Measurements from ENCODE around the gene FOXP1.

Gene FOXP1

GRCh38 chr3:71581457-71582035 lies 2.0 kb downstream of the FOXP1 start:
- H3K27me3 ChIP-seq (ENCODE audit: insufficient read depth, poor library complexity, severe bottlenecking): no peaks in the 10 kb centered on the region
- H3K36me3 ChIP-seq (ENCODE audit: low read depth): peaks cover 12% of the 10 kb centered on the region; the same call in 1 of the 2 replicates
- no peaks in the 10 kb centered on the region for H3K9me3 ChIP-seq (ENCODE audit: severe bottlenecking)
- no peak for TF ChIP-seq CTCF (IDR thresholded peaks at IDR 0.05; ENCODE audit: poor library complexity, severe bottlenecking)
- H3K4me3 ChIP-seq (ENCODE audit: severe bottlenecking): peak overlapping the region; percentile 76
- peaks cover 38% of the 10 kb centered on the region for H3K4me1 ChIP-seq (ENCODE audit: insufficient read depth, poor library complexity, severe bottlenecking)
- DNase-seq (ENCODE audit: low spot score) (no peak), ATAC-seq (ENCODE audit: low read depth) (peak; percentile 5; the same call in 1 of the 3 replicates)
- H3K27ac ChIP-seq (ENCODE audit: poor library complexity, severe bottlenecking): peak overlapping the region; percentile 96

- H3K9me3 ChIP-seq (ENCODE audit: severe bottlenecking): no peaks in the 10 kb centered on the region
- H3K36me3 ChIP-seq (ENCODE audit: low read depth): peaks cover 17% of the 10 kb centered on the region
- DNase-seq (ENCODE audit: low spot score): no peak
- no peak for TF ChIP-seq CTCF (IDR thresholded peaks at IDR 0.05; ENCODE audit: poor library complexity, severe bottlenecking)
- no peaks in the 10 kb centered on the region for H3K27me3 ChIP-seq (ENCODE audit: insufficient read depth, poor library complexity, severe bottlenecking)
- peaks cover 33% of the 10 kb centered on the region for H3K4me1 ChIP-seq (ENCODE audit: insufficient read depth, poor library complexity, severe bottlenecking)
- no peak for ATAC-seq (ENCODE audit: low read depth)
- peak overlapping the region; percentile 96 for H3K27ac ChIP-seq (ENCODE audit: poor library complexity, severe bottlenecking)
- H3K4me3 ChIP-seq (ENCODE audit: severe bottlenecking): peak overlapping the region; percentile 76
These were observed 2.7 kb downstream of the FOXP1 start for GRCh38 chr3:71580636-71581456.

GRCh38 chr3:71579935-71580406 lies 3.6 kb downstream of the FOXP1 start:
- peaks cover 26% of the 10 kb centered on the region for H3K36me3 ChIP-seq (ENCODE audit: low read depth)
- ATAC-seq (ENCODE audit: low read depth) (no peak), DNase-seq (ENCODE audit: low spot score) (no peak)
- peaks cover 27% of the 10 kb centered on the region for H3K4me1 ChIP-seq (ENCODE audit: insufficient read depth, poor library complexity, severe bottlenecking)
- no peaks in the 10 kb centered on the region for H3K9me3 ChIP-seq (ENCODE audit: severe bottlenecking)
- peak overlapping the region; percentile 76 for H3K4me3 ChIP-seq (ENCODE audit: severe bottlenecking)
- H3K27ac ChIP-seq (ENCODE audit: poor library complexity, severe bottlenecking): peak overlapping the region; percentile 96
- no peaks in the 10 kb centered on the region for H3K27me3 ChIP-seq (ENCODE audit: insufficient read depth, poor library complexity, severe bottlenecking)
- no peak for TF ChIP-seq CTCF (IDR thresholded peaks at IDR 0.05; ENCODE audit: poor library complexity, severe bottlenecking)

GRCh38 chr3:71579326-71579934 lies 4.1 kb downstream of the FOXP1 start:
- ATAC-seq (ENCODE audit: low read depth) (no peak), DNase-seq (ENCODE audit: low spot score) (no peak)
- Histone ChIP-seq H3K4me1 (ENCODE audit: insufficient read depth, poor library complexity, severe bottlenecking) (peaks cover 23% of the 10 kb centered on the region), H3K36me3 (ENCODE audit: low read depth) (peaks cover 31% of the 10 kb centered on the region), H3K9me3 (ENCODE audit: severe bottlenecking) (no peaks in the 10 kb centered on the region), H3K27ac (ENCODE audit: poor library complexity, severe bottlenecking) (peak overlapping the region; percentile 96), H3K4me3 (ENCODE audit: severe bottlenecking) (no peak overlapping the region), H3K27me3 (ENCODE audit: insufficient read depth, poor library complexity, severe bottlenecking) (no peaks in the 10 kb centered on the region)
- TF ChIP-seq CTCF (IDR thresholded peaks at IDR 0.05; ENCODE audit: poor library complexity, severe bottlenecking): no peak
